ENCODE measurements around the gene P4HTM.

The P4HTM gene
- 8.3 to 35.4 (median 21.6) reads per million in 18 experiments for total RNA-seq

GRCh38 chr3:48989796-48990635 is at the start of gene P4HTM:
Gene P4HTM (plus strand): TSS chr3:48990241. CDS start chr3:48990257, 16 bp downstream.
- DNase-seq = peak; percentile 69 to 86

GRCh38 chr3:48945432-48945831 is 44.6 kb upstream of the P4HTM start:
- DNase-seq = no peak

GRCh38 chr3:48945891-48946549 is 44.0 kb upstream of the P4HTM start:
- DNase-seq = no peak

- no peak for DNase-seq
Measured at GRCh38 chr3:48949376-48949717, 40.7 kb upstream of the P4HTM start.

GRCh38 chr3:48950051-48950450 is 40.0 kb upstream of the P4HTM start:
- DNase-seq = no peak

GRCh38 chr3:48951764-48952163 is 38.3 kb upstream of the P4HTM start:
- no peak for DNase-seq

GRCh38 chr3:48952510-48953118 is 37.4 kb upstream of the P4HTM start:
- DNase-seq = peak in 1 of 2 donors; percentile 20

- no peak for DNase-seq
Measured at GRCh38 chr3:48957006-48957705, 32.9 kb upstream of the P4HTM start.

GRCh38 chr3:48960841-48961413 is 29.1 kb upstream of the P4HTM start:
- no peak for DNase-seq

GRCh38 chr3:48962340-48962739 is 27.7 kb upstream of the P4HTM start:
- DNase-seq = no peak

- no peak for DNase-seq
Measured at GRCh38 chr3:48962939-48963338, 27.1 kb upstream of the P4HTM start.

GRCh38 chr3:48963591-48963990 is 26.4 kb upstream of the P4HTM start:
- no peak for DNase-seq

GRCh38 chr3:48966367-48966766 is 23.7 kb upstream of the P4HTM start:
- DNase-seq = no peak

GRCh38 chr3:48966876-48967361 is 23.1 kb upstream of the P4HTM start:
- DNase-seq = no peak

GRCh38 chr3:48970586-48970985 is 19.5 kb upstream of the P4HTM start:
- DNase-seq = no peak

- DNase-seq = no peak
Measured at GRCh38 chr3:48974076-48974864, 15.8 kb upstream of the P4HTM start.

- no peak for DNase-seq
Measured at GRCh38 chr3:48979451-48979850, 10.6 kb upstream of the P4HTM start.

- DNase-seq = no peak
Measured at GRCh38 chr3:48980295-48980694, 9.7 kb upstream of the P4HTM start.

GRCh38 chr3:48982016-48982415 is 8.0 kb upstream of the P4HTM start:
- DNase-seq = no peak

- no peak for DNase-seq
Measured at GRCh38 chr3:48982686-48983085, 7.4 kb upstream of the P4HTM start.

GRCh38 chr3:48983096-48983495 is 6.9 kb upstream of the P4HTM start:
- no peak for DNase-seq

GRCh38 chr3:48984663-48985062 is 5.4 kb upstream of the P4HTM start:
- peak; percentile 68 to 80 for DNase-seq
